NCI-H748 (cell line): ENCODE data around the gene SUV39H2.
A peak's percentile ranks its signal among the peaks of the same experiment; 100 is the strongest.
"Not testable (repeated sequence)": the region's sequence is repeated elsewhere in the genome, so short reads cannot be mapped to it uniquely, and the experiment has no call there.

Experiments
- DNase-seq: peaks from one replicate; lab custom pipeline; 2025; ENCODE audit not compliant: unreplicated experiment; lab: John Stamatoyannopoulos, UW

The SUV39H2 gene, protein sequence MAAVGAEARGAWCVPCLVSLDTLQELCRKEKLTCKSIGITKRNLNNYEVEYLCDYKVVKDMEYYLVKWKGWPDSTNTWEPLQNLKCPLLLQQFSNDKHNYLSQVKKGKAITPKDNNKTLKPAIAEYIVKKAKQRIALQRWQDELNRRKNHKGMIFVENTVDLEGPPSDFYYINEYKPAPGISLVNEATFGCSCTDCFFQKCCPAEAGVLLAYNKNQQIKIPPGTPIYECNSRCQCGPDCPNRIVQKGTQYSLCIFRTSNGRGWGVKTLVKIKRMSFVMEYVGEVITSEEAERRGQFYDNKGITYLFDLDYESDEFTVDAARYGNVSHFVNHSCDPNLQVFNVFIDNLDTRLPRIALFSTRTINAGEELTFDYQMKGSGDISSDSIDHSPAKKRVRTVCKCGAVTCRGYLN

DNA sequence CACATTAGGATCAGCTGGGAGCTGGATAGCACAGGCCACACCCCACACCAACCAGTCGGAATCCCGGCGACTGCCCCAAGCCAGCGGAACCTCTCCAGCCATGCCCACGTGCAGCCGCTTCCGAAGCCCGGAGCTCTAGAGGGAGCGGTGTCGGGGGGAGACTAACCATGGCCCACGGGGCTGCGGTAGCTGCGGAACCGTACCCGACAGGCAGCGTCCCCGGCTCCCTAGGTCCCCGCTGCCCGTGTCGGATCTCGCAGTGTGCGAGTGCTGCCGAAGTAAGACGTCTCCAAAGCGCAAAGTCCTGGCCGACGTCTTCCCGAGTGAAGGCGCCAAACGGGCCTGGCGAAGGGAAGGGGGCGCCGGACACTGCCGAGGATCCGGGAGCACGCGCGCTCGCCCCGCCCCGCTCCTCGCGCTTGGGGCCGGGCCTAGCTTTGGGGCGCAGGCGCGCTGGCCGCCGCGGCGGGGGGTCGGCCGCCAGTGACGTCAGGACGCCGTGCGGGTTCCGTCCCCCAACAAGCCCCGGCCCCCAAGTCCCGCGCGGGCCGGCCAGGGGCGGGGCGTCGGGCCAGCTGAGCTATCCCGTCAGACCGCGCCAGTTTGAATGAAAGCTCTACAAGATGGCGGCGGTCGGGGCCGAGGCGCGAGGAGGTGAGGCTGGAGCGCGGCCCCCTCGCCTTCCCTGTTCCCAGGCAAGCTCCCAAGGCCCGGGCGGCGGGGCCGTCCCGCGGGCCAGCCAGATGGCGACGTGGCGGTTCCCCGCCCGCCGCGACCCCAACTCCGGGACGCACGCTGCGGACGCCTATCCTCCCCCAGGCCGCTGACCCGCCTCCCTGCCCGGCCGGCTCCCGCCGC lies at the start of gene SUV39H2:
TSS of gene SUV39H2 (plus strand) at position 601 of the 858 bp plus-strand sequence. CDS start at position 624, 23 bp downstream.
- DNase-seq, result peak; percentile 93

DNA sequence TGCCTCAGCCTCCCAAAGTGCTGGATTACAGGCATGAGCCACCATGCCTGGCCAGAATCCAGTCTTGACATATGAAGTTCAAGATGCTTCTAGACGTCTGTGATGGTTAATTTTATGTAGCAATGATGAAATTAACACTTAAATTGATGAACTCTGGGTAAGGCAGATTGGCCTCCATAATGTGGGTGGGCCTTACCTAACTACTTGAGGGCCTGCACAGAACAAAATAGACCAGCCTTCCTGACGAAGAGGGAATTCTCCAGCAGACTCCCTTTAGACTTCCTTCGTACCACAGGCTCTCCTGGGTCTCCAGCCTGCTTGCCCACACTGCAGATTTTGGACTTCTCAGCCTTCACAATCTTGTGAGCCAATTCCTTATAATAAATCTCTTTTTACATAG lies 45.6 kb upstream of the SUV39H2 start:
- DNase-seq, result no peak

DNA sequence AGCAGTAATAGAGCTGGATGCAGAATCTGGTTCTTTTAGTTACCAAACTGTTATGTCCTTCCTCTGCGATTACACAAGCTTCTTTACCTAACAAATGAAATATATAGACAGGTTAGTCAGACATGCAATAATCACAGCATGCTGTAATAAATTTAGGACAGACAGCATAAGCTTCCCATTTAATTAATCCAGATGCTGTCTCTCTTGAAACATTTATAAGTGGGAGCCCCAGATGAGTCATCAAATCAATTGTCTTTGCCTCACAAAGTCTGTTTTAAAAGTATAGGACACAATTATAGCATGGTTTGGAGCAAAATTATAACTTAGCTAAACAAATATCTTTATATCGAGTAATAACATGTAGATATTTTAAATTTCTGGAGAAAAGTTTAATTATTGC lies 42.5 kb upstream of the SUV39H2 start:
- no peak for DNase-seq

DNA sequence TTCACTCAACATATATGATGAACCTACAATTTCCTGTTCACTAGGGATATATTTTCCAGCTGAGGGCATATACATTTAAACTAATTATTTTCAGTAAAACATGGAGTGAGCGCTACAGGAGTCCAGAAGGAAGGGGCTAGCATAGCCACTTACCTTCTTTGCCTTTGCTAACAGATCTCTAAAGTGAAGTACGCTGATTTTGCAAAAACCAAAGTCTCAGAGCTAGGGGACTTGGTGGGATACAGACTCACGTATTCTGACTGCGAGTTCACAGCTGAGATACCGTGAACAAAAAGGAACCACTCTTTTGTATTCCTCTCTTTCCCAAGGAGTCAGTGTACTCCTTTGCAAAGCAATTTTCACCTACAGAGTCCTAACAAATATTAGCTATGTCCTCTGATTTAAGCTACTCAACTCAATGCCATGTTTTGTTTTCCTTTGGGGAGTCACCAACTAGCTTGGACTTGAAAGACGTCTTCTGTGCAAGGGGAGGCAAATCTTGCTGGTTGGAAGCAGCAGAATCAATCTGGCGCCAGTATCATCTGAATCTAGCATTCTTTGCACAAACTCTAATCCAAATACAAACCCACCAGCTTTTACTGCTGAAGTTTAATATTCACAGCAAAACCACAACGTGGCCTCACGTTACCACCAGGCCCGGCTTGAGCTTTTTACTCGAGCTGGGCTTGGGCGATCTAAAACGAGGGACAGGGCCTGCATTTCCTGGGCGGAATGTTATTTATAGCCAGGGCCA lies 41.5 kb upstream of the SUV39H2 start:
- DNase-seq, result peak; percentile 8

DNA sequence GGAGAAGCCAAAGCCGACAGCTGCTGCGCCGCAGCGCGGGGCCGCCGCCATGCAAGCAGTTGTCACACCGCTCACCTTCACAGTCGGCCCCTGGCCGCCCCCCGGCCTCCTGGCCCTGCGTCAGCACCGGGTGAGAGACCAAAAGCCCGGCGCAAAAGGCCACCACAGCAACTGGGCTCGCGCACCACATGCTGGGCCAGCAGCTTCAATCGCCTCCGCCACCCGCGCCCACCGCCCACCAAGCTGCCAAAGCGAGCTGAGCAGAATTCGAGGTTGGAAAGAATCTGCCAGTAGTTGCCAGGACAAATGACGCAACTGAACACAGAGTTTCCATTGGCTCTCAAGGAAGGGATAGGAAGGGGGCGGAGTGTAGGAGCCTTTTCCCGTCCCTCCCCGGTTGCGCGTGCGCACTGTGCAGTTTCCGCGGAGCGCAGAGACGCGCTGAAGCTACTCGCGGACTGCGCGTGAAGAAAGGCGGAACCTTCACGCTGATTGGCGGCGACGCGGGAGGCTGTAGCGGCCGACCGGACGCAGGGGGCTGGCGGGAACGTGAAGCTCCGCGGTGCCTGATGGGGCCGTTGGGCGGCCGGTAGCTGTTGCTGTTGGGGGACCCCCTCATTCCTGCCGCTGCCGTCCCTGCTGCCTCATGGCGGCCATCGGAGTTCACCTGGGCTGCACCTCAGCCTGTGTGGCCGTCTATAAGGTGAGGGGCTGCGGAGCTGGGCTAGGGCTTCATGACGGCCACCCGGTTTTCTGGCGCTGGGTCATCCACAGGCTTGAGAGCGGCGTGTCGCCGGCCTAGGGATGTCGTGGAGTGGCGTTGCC lies 40.7 kb upstream of the SUV39H2 start, which contains the start of the genes CDNF, HSPA14 and MSANTD7:
TSS of gene CDNF (minus strand) at position 281 of the 825 bp plus-strand sequence. CDS start at position 190, 91 bp downstream.
TSS of gene HSPA14 (plus strand) at position 550 of the 825 bp plus-strand sequence. CDS start at position 647, 97 bp downstream.
TSS of gene MSANTD7 (plus strand) at position 550 of the 825 bp plus-strand sequence. CDS start 3,979 bp downstream, outside the sequence.
- DNase-seq, result peak; percentile 98

DNA sequence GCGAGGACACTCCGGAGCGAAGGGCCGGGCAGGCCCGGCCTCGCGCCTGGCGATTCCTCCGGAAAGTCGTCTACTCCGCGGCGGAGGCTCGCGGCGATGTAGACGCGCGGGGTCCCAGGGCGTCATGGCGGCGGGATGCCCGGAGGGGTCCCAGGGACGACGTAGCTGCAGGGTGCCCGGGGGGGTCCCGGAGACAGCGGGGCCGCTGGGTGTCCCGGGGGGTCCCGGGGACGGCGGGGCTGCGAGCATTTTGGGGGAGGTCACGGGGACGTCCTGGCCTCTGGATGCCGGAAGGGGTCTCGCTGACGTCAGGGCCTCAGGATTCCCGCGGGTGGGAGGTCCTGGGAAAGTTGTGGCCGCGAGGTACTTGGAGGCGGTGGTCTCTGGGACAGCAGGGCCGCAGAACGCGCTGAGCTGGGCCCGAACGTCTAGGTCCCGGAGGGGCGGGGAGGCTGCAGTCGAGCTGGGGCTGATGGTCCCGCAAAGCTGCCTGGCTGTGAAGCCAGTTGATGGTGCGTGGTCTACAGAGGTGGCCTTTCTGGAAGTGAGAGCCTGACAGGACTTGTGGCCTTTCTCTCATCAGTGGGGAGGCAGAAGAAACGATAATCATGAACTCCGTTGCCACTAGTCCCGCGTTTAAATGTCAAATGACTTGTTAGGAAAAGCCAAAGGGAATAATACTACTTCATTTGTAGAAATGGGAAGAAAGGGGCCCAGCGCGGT lies 39.9 kb upstream of the SUV39H2 start:
- peak; percentile 18 for DNase-seq

DNA sequence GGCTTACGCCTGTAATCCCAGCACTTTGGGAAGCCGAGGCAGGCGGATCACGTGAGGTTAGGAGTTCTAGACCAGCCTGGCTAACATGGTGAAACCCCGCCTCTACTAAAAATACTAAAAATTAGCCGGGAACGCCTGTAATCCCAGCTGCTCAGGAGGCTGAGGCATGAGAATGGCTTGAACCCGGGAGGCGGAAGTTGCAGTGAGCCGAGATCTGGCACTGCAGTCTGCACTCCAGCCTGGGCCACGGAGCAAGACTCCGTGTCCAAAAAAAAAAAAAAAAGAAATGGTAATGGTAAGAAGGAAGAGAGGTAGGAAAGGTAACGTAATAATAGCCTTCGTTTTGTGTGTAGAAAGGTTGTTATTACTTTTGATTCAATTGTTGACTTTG lies 39.4 kb upstream of the SUV39H2 start:
- DNase-seq, result no peak

DNA sequence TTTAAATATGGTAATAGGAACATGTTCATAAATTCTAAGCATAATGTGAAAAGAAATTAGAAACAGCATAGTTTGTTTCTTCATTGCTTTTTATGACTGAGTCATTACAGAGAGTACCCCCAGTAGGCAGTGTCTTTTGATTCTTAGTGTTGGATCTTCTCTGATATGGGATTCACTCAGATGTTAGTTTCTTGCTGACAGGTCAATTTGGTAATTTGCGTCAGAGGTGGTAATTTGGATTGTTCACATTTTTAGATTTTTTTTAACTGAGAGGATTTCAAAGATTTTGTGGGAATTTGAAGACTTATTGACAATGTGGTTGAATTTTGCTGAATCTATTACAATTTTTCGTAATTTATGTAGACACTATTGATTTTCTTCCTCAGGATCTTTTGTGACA lies 38.5 kb upstream of the SUV39H2 start:
- DNase-seq, result no peak

DNA sequence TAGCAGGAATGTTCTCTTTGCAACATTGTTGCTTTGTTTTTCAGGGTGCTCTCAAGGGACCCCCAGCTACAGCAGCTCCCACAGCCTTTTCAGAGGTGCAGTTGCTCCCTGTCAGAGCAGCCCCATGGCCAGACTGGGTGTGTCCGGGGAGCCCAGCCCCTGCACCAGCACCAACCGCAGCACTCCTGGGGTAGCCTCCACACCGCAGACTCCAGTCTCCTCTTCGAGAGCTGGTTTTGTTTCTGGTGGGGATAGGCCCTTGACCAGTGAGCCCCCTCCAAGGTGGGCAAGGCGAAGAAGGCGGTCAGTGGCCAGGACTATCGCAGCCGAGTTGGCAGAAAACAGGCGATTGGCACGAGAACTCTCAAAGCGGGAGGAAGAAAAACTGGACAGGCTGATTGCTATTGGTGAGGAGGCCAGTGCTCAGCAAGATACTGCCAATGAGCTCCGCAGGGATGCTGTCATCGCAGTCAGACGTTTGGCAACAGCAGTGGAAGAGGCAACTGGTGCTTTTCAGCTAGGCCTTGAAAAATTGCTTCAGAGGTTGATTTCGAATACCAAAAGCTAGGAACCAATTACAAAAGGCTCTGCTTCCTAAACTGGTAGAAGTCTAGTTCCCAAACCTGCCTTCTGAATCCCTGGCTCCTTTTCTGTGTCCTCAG lies 35.2 kb upstream of the SUV39H2 start:
- no peak for DNase-seq

DNA sequence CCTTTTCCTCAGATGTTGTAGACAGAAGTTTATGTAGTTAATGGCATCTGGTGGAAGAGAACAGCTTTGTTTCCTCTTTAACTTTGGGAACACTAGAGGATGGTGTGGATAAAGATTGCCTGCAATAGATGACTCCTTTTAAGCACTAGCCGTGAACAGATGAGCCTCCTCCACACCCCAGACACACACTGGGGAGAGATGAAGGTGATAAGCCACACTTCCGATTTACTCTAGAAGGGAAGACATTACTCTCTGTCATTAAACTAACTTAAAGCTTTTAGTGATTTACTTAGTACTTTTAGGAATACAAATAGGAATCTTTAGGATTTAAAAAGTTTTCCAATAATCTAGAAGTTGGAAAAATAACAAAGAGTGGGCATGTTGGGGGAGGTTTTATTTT lies 33.7 kb upstream of the SUV39H2 start:
- DNase-seq, result no peak

DNA sequence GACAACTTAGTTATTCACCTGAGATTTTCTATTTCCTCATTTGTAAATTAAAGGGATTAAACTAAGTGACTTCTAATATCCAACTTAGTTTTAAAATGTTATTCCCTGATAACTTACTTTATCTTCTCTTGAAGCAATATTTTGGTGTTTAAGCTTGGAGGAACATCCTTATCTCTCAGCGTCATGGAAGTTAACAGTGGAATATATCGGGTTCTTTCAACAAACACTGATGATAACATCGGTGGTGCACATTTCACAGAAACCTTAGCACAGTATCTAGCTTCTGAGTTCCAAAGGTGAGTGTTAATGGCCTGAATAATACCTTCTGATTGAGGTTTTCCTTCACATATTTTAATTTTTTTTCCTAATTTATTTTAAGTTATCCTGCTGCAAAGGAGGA lies 26.4 kb upstream of the SUV39H2 start:
- no peak for DNase-seq

DNA sequence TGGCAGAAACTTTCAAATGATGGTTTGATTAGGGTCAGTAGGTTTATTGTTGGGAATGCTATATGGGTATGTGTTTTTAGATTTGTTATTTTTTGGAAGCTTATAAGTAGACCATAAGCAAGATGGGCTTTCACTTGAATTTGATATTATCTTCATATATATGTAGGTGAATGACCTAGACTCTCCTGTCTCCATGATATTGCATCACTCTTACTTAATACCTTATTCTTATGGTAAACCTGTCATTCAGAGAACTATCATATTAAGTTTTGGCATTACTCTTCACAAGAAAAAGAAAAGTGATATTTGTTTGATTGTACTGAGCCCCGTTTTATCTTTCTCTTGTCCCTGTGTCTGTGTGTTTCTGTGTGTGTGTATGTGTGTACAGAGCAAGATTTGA lies 23.2 kb upstream of the SUV39H2 start:
- no peak for DNase-seq

DNA sequence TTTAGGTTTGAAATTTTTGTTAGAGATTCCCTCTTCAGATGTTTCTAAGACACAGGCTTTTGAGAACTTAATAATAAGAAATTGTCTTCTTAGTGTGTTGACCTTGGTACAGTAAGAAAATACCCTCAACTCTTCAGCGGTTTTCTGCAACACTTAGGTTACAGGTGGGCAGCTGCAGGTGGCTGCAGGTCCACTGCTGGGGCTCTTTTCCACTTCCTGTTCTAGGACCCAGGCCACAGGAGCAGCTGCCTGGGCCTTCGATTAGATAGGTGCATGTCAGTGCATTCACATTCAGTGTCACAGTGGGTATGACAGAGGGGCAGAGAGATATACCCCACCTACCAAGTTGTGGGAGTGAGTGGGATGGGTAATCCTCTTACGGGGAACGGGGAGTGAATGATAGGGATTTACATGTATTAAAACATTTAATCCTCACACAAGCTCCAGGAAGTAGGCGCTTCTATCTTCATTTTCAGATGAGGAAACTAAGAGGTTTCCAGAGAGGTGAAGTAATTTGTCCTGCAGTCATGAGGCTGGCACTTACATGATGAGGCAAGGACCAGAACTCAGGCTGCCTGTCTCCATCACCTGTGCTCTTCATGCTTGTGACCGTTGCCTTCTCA lies 20.2 kb upstream of the SUV39H2 start:
- no peak for DNase-seq

DNA sequence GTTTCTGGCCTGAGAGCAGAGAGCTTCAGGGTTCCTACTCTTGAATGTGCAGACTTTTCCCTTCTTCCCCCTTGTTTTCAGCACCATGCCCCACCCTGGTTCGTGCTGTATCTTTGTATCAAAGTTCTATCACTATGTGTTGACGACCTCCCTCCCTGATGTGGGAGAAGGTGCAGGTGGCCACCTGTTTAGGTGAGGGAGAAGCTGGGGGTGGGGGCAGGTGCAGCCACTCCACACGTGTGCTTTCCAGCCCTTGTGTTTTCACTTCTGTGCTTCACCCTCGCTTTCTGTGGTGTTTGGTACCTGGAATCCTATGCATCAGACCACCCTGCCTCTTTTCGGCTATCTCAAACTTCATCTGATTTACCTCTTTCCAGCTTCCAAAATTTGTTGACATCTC lies 19.6 kb upstream of the SUV39H2 start:
- no peak for DNase-seq

DNA sequence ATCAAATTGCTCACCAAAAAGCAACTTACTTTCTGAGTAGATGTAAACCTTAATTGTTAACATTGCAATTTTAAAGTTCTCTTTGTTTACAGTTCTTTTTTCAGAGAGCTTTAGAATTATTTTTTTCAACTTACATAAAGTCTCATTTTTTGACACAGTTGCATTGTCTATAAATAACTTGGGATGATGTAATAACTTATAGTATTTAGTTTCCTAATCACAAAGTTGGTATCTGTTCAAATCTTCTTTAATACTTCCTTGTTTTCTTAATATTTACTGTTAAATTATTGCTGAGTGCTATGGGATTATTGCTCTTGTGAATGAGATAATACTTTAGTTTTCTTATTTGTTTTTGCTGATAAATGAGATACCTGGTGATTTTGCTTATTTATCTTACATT lies 18.9 kb upstream of the SUV39H2 start:
- DNase-seq, result no peak

DNA sequence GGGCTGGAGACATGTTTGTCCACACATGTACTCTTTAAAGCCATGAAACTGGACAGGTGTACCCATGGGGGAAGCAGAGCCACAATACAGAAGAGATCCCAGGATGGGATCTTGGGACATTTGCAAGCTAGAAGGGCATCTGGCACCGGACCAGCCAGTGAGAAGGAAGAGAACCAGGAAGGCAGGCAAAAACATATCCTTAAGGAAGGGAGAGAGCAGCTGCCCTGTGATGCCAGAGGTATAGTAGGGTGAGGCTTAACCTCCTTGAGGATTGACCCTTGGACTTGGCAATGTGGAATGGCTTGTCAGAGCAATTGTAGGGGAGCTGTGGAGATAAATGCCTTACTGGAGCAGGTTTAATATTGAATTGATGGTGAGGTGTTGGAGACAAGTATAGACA lies 17.9 kb upstream of the SUV39H2 start:
- DNase-seq, result no peak

DNA sequence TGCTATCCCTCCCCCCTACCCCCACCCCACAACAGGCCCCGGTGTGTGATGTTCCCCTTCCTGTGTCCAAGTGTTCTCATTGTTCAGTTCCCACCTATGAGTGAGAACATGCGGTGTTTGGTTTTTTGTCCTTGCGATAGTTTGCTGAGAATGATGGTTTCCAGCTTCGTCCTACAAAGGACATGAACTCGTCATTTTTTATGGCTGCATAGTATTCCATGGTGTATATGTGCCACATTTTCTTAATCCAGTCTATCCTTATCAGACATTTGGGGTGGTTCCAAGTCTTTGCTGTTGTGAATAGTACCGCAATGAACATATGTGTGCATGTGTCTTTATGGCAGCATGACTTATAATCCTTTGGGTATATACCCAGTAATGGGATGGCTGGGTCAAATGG lies 14.2 kb upstream of the SUV39H2 start:
- not testable (repeated sequence) for DNase-seq

DNA sequence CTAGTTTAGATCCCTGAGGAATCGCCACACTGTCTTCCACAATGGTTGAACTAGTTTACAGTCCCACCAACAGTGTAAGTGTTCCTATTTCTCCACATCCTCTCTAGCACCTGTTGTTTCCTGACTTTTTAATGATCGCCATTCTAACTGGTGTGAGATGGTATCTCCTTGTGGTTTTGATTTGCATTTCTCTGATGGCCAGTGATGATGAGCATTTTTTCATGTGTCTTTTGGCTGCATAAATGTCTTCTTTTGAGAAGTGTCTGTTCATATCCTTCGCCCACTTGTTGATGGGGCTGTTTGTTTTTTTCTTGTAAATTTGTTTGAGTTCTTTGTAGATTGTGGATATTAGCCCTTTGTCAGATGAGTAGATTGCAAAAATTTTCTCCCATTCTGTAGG lies 13.8 kb upstream of the SUV39H2 start:
- not testable (repeated sequence) for DNase-seq
